GM12873 (cell line): ENCODE data around the gene SEC14L1.

Experiments used
- TF ChIP-seq, protein P1 (sequence below): IDR thresholded peaks from 2 replicates; pipeline ENCODE4 v1.5.1; 2012; ENCODE audit warnings: low read depth, mild to moderate bottlenecking, moderate library complexity, low read length, control low read depth; ENCODE audit not compliant: insufficient read depth; ENCODE audit errors: missing control alignments

SEC14L1 gene

DNA sequence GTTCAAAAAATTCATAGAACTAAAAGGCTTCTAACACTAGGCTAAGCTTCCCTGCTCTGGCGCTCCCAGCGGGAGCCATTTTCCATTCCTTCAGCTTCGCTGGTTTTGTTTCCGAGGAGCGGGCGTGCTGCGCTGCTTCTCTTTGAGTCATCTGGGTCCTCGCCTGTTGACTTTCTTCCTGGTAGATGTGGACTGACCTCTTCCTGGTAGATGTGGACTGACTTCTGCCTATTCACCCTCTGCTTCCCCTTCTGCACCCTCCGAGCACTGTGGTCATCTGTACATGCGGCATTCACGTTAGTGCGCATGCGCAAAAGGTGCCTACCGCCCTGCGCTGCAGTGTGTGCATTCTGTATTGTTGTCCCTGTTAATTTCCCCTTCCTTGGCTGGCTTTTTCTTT lies 40.8 kb upstream of the SEC14L1 start:
- TF ChIP-seq, protein P1, sequence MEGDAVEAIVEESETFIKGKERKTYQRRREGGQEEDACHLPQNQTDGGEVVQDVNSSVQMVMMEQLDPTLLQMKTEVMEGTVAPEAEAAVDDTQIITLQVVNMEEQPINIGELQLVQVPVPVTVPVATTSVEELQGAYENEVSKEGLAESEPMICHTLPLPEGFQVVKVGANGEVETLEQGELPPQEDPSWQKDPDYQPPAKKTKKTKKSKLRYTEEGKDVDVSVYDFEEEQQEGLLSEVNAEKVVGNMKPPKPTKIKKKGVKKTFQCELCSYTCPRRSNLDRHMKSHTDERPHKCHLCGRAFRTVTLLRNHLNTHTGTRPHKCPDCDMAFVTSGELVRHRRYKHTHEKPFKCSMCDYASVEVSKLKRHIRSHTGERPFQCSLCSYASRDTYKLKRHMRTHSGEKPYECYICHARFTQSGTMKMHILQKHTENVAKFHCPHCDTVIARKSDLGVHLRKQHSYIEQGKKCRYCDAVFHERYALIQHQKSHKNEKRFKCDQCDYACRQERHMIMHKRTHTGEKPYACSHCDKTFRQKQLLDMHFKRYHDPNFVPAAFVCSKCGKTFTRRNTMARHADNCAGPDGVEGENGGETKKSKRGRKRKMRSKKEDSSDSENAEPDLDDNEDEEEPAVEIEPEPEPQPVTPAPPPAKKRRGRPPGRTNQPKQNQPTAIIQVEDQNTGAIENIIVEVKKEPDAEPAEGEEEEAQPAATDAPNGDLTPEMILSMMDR: no peak

DNA sequence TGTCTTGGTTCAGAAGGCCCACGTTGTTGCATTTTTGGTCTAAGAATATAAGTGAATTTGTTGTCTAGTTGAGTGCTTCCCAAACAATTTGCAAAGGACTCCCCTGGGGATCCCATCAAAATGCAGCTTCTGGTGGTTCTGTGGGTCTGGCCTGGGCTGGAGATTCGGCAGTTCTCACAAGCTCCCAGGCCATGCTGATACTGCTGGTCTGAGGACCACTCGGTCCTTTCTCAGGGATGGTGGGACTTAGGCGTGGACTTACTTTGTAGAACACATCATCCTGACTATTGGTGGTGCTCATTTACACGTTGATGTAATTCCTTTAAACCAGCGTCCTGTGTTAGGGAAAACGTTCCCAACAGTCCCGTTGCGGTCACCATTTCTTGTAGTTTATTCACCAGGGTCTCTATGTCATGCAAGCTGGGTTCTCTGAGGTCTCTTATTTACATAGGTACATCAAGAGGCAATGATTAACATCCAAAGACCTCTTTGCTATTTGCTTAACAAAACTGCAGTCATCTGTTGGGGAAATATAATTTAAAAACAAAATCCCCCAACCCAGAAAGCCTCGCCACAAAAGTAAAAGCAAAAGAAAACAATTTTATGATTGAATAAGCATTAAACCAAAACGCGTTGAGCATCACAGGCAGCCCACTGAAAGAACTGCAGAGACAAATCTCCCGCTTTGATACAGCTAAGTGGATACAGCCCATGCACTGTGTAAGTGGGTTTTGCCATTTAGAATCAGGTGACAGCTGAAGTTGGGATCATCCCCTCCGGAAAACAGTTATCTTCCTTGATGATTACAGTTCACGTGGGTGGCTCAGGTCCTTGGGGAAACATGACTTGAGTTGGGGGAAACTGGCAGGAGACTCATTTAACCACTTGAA lies 39.0 kb upstream of the SEC14L1 start:
- TF ChIP-seq, protein P1: no peak

DNA sequence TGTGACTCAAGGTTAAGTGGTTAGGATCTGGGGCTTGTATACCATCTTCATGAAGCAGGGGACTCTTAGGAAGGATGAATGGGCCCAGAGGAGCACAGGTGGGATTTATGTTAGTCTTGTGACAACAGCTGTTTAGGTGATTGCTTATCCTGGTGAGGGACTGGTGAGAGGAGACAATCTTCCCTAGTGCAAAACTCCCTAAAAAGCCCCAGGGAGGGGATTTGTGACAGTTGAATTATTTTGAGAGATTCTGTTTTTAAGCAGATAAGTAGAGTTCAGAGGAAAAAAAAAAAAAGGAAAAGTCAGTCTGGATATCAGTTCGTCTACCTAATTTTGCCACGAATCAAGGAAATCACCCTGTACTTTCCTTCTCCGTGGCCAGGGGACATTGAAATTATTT lies 35.1 kb upstream of the SEC14L1 start:
- TF ChIP-seq, protein P1: no peak

DNA sequence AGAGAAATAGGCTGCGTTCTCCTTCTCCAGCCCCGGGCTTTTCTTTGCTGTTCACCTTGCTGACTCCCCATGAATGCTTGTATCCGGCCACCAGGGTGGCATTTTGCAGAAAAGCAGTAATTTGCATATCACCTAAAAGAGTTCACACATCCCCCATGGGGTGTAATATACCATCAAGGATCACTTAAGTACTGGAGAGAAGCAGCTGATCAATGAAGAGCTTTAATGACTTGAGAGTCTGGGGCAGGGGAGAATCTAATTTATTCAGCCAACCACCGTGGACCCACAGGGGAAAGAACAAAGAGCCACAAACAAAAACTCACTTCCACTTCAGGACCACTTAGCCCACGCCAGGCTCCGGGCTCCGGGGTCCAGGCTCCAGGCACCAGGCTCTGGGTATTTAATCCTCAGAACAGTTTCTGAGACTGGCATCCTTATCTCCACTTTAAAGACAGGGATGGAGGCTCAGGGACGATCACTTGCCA lies 33.9 kb upstream of the SEC14L1 start:
- TF ChIP-seq, protein P1: peak; percentile 39

DNA sequence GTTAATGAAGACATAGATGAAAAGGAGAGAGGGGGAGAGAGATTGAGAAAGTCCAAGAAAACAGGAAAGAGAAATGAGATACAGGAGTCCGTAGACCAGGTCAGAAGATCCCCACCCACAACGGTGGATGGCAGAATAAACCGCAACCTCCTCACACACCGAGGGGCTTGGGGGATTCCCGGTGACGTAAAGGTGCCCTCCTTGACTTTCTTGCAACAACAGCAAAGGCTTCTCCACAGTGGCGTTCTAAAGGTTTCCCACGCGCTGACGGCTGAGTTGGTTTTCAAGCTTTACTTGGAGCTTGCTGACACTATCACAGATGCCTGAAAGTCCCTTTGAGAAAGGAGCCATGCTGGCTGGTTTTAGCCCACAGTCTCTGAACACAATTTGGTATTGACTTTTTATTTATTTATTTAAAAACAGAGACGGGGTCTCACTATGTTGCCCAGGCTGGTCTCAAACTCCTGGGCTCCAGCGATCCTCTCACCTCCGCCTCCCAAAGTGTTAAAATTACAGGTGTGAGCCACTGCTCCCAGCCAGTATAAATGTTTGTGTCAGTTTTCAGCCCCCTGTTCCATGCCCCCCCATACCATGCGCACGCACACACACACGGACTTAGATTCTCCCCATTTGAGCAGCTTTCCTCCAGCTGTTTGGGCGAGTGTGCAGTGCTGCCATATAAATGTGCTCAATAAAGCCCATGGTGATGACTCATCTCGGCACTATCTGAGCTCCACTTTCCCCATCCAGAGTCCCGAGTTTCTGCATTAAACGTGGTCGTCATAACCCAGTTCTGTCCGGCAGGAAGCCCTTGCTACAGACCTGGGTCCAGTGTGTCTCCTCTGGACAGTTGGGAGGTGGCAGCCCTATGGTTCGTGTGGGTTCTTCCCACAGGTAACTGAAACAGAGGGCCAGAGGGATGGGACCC lies 33.0 kb upstream of the SEC14L1 start:
- TF ChIP-seq, protein P1: no peak

DNA sequence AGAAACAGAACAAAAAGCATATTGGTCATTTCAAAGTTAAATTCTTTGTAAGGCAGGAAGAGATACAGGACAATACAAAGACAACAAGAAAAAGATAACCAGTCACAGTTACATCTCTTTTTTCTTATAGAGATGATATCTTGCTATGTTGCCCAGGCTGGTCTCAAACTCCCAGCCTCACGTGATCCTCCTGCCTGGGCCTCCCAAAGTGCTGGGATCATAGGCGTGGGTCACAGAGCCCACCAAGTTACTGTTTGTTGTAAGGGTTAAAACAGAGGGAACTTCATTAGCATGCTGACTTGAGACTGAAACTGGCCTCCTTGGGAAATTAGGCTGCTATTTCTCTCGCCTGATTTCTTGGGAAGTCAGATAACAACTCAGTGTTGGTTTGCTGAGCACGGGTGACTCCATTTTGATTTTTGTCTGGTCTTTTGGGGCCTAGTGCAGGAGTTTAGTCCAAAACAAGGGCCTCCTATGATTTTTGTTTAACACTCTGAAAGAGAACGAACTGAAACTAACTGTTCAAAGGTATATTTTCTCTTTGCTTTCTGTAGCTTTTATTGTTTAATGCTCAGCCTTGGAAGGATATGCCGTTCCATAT lies 31.5 kb upstream of the SEC14L1 start:
- TF ChIP-seq, protein P1: no peak

DNA sequence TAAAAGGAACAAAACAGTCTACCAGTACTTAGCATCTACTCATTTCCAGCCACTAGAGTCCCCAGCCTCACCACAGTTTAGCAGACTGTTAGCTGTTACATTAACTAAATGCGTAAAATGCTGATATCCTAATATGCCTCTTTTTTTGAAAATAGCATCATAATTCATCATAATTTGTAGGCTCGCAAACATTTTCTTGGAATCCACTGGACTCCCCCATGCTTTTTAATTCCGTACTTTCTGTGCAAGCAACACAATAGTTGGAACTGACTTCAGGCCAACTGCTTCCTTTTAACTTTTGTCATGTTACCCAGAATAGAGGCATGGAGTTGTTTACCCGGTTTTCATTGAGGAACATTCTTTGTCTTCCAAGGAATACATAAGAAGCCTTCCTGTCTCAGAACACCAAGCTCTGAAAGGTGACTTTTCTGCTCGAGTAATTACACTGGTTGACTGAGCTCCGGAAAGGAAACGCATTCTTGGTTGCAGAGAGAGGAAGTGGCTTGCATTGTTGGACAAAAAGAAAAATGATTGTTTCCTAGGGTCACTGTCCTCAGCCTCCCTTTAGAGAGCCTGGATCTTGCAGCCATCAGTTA lies 30.9 kb upstream of the SEC14L1 start:
- TF ChIP-seq, protein P1: no peak
